Thymus (tissue), 11 donors: ENCODE data around the gene MUC6. TPM values are rescaled to one million over a fixed set of nuclear protein-coding genes. Genes with fewer than 3 reads are reported as not detected.

Experiments
- DNase-seq, 9 donors: peaks; one replicate each; pipeline ENCODE4 v3.0.0-alpha.2; 2013; ENCODE audit warnings: low spot score in 9 of 9, low read depth in 6 of 9, missing footprints in 1 of 9
- H3K27ac ChIP-seq, 2 donors: one replicate each; pipeline ENCODE4 v1.5.1; 2013; ENCODE audit warnings: control low read depth in 1 of 2, low read depth in 1 of 2, low read length in 1 of 2, mild to moderate bottlenecking in 1 of 2, moderate library complexity in 1 of 2
- H3K27me3 ChIP-seq, 2 donors: one replicate each; pipeline ENCODE4 v1.5.1; 2013; ENCODE audit warnings: low read length in 1 of 2; ENCODE audit not compliant: control insufficient read depth in 2 of 2, insufficient read depth in 1 of 2
- H3K36me3 ChIP-seq, 2 donors: one replicate each; pipeline ENCODE4 v1.5.1; 2013; ENCODE audit warnings: low read length in 1 of 2, mild to moderate bottlenecking in 1 of 2, moderate library complexity in 1 of 2; ENCODE audit not compliant: control insufficient read depth in 2 of 2, insufficient read depth in 2 of 2
- H3K4me1 ChIP-seq, 2 donors: one replicate each; pipeline ENCODE4 v1.5.1; 2013; ENCODE audit warnings: low read length in 2 of 2; ENCODE audit not compliant: control insufficient read depth in 2 of 2, insufficient read depth in 2 of 2
- H3K4me3 ChIP-seq, 2 donors: one replicate each; pipeline ENCODE4 v1.5.1; 2013; ENCODE audit warnings: low read length in 2 of 2, control low read depth in 1 of 2, mild to moderate bottlenecking in 1 of 2
- H3K9me3 ChIP-seq, 2 donors: one replicate each; pipeline ENCODE4 v1.5.1; 2013; ENCODE audit warnings: low read length in 1 of 2, mild to moderate bottlenecking in 1 of 2; ENCODE audit not compliant: control insufficient read depth in 2 of 2, insufficient read depth in 1 of 2
- WGBS: extraction: QIAGEN DNeasy Blood & Tissue Kit; methylation state at CpG from one replicate; pipeline ENCODE4 v1.1.7; 2013; 5-methylcytosine and 5-hydroxymethylcytosine counted together
- polyA plus RNA-seq: library from polyadenylated mRNA; stranded (reverse); fragments of 200-250 nt; gene quantifications from one replicate; pipeline ENCODE4 v1.2.3, GENCODE V29; 2013
- total RNA-seq: library from RNA; stranded (reverse); fragments of 120-200 nt; gene quantifications from one replicate; pipeline ENCODE4 v1.2.4, GENCODE V29; 2013
- donor health status: healthy.

MUC6 gene
- total and polyA plus RNA-seq, 2 donors = 0.16 to 0.19 TPM

DNA sequence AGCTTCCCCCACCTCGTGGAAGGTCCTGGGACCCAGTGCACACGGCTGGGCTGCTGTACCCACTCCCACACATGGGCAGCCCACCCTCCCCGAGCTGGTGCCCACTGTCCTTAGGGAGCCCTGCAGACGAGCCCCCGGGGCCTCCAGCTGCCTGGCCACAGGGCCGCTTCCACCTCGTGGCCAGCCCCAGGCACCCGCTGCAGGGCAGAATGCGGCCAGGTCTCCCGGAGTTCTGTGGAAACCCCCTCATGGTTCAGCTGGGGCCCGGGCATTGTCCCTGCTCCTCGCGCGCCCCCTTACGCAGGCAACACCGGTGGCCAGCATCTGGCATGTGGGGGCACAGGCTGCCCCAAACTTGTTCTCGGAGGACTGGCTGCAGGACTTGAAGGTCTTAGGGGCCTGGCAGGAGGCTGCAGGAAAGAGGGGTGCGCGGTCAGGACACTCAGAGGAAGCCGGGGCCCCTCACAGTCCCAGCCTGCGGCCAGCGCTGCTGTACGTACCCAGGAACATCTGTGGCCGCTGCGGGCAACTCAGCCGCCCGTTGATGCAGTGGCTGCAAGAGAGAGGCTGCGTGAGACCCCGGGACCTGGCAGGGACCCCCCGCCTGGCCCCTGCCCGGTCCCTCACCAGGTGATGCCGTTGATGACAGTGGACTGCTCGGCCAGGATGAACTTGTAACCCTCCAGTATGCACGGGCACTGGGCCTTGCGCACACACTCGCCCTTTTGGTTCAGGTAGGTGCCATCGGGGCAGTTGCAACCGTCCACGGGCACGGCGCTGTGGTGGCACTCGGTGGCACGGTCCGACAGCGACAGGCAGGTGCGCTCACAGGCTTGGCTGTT is 9.7 kb downstream of the MUC6 start:
- Histone ChIP-seq H3K4me1 (no peaks in the 10 kb centered on the region), H3K4me3 (no peak overlapping the region), H3K27me3 (no peaks in the 10 kb centered on the region), H3K27ac (no peak overlapping the region), H3K9me3 (no peaks in the 10 kb centered on the region), H3K36me3 (no peaks in the 10 kb centered on the region)
- no peak for DNase-seq
- WGBS = 91% methylated on average over 46 of the region's 46 CpGs

DNA sequence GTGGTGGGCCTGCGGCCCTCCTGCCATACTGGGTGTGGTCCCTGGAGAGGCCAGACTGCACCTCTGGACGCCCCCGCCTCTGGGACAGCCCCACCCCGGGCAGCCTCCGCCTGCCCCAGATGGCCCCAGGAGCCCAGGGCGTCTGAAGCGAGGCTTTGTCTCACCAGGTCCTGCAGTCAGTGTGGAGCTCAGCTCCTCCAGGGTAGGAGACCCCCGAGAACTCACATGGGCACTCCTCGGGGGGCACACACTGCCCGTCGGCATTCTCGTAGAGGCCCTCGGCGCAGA is 10.4 kb downstream of the MUC6 start:
- no peaks in the 10 kb centered on the region for H3K9me3 ChIP-seq
- H3K27ac ChIP-seq = no peak overlapping the region
- no peak overlapping the region for H3K4me3 ChIP-seq
- no peaks in the 10 kb centered on the region for H3K27me3 ChIP-seq
- H3K36me3 ChIP-seq = no peaks in the 10 kb centered on the region
- no peak for DNase-seq
- 97% methylated on average over 14 of the region's 14 CpGs for WGBS
- H3K4me1 ChIP-seq = no peaks in the 10 kb centered on the region

DNA sequence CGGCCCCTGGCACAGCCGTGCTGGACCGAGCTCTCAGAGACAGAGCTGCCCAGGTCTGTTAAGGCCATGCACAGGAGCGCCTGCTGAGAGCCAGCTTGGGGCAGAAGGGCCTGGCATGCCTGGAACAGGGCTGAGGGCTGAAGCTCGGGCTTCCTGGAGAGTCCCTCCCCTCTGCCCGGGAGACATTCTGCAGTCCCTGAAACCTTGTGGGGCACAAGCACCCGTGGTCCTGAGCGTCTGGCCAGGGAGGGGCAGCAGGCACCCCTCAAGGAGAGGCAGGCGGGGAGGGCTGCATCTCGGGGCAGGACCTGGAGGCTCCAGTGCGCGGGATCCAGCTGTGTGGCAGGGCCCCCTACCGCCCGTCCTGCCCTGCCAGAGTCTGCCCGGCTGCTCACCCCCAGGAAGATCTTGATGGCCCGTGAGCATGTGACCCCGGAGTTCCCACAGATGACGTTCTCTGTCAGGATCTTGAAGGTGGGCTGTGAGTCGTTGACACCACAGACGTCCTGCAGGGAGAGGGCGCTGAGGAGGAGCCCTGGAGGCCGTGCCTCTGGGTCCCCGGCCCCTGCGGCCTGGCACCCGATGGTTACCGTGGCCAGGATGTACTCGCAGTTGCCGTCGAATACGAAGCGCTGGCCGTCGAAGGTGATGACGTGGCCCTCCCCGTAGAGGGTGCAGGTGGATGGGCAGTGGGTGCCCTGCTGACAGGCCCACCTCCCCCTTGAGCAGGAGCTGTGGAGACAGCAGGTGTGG is 10.9 kb downstream of the MUC6 start:
- Histone ChIP-seq H3K4me3 (no peak overlapping the region), H3K9me3 (no peaks in the 10 kb centered on the region), H3K27me3 (no peaks in the 10 kb centered on the region), H3K27ac (no peak overlapping the region), H3K4me1 (no peaks in the 10 kb centered on the region), H3K36me3 (no peaks in the 10 kb centered on the region)
- WGBS = 90% methylated on average over 35 of the region's 35 CpGs
- DNase-seq = no peak

DNA sequence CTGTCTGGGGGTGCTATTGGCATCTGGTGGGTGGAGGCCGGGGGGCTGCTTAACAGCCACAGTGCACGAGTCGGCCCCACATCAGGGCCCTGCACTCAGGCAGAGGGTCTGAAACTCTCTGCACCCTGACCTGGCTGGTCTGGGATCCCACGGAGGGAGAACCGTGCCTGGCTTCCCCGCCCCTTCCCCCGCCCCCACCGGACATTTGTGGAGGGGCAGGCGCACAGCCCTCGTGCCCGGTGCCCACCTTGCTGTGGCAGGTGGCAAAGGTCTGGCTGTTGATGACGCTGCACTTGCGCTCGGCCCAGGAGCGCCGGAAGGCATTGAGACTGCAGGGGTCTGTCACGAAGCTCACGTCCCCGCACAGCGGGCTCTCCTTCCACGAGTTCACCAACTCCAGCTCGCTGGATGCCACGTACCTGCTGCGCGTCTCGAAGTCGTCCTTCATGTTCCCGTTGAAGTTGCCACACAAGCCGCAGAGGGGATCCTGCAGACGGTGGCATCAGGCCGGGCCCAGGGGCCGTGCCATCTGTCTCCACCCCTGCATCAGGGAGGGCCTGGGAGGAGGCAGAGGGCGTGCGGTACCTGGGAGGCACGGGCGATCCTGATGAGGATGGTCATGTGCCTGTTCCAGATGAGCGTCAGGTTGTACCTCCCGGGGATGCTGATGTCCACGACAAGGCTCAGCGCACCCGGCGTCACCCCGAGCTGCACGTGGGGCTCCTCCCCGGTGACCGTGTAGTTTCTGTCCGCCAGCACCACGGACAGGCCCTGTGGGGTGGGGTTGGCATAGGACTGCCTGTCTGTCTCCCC is 11.7 kb downstream of the MUC6 start:
- WGBS = 95% methylated on average over 48 of the region's 48 CpGs
- no peak overlapping the region for H3K27ac ChIP-seq
- no peak for DNase-seq

DNA sequence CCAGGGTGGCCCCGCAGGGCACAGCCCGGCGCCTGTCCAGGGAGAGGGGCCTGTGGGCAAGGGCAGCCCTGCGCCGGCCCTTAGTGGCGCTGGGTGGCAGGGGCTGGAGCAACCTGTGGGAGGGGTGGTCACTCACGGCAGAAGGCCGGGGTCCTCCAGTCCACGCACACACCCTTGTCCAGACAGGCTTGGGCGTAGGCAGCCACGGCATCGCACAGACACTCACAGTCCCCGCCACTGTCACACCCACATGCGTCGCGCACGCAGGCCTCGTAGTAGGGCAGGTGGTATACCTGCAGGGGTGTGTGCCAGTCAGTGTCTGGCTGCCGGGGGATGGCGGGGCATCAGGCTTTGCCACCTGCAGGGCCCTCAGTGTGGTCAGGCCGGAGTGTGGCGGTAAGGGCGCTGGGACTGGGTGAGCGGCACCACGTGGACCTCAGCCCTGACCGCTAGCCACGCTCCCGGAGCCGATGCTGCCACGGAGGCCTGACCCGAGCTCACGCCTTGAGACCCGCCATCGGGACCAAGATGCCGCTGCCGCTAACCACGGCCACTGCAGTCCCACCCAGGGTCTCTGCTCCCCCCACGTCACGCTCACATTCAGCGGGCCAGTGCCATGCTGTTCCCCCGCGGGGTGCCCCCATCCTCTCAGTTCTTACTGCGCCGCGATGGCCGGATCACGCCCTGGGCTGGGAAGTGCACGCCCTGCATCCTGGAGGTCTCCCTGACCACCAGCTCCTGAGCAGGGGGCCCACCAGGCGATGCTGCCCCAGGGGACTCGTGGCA is 12.5 kb downstream of the MUC6 start:
- Histone ChIP-seq H3K4me3 (no peak overlapping the region), H3K9me3 (no peaks in the 10 kb centered on the region), H3K4me1 (no peaks in the 10 kb centered on the region), H3K27me3 (no peaks in the 10 kb centered on the region), H3K36me3 (no peaks in the 10 kb centered on the region), H3K27ac (no peak overlapping the region)
- 97% methylated on average over 50 of the region's 50 CpGs for WGBS
- DNase-seq = no peak

More for the DNA sequence above, 11.7 kb downstream of the MUC6 start:
- no peaks in the 10 kb centered on the region for H3K36me3 ChIP-seq
- H3K4me3 ChIP-seq = no peak overlapping the region
- H3K9me3 ChIP-seq = no peaks in the 10 kb centered on the region
- no peaks in the 10 kb centered on the region for H3K4me1 ChIP-seq
- H3K27me3 ChIP-seq = no peaks in the 10 kb centered on the region

DNA sequence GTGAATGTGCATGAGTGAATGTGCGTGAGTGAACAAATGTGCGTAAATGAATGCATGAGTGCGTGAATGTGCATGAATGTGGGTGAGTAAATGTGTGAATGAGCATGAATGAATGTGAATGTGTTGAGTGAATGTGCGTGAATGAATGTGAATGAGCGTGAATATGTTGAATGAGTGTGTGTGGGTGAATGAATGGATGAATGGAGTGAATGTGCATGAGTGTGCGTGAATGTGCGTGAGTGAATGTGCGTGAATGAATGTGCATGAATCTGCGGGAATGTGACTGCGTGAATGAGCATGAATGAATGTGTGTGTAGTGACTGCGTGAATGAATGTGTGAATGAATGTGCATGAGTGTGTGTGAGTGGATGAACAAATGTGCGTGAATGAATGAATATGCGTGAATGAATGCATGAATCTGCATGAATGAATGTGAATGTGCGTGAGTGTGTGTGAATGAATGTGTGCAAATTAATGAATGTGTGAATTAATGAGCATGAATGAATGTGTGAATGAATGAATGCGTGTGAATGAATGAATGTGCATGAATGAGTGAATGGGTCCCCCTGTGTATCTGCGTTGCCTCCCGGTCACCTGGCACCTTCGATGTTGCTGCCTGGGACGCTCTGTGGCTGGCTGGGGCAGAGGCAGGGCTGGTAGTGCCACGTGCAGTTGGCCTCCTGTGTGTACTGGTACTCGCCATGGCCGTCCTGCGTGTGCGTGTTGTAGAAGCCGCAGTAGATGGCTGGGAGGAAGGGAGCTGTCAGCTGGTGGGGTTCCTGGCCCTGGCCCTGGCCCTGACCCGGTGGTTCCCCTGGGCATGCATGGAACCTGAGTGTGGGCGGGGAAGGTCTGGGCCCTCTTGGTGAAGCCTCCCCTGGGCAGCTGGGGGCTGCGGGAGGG is 13.4 kb downstream of the MUC6 start:
- Histone ChIP-seq H3K4me3 (no peak overlapping the region), H3K4me1 (no peaks in the 10 kb centered on the region), H3K36me3 (no peaks in the 10 kb centered on the region), H3K9me3 (no peaks in the 10 kb centered on the region), H3K27me3 (no peaks in the 10 kb centered on the region), H3K27ac (no peak overlapping the region)
- DNase-seq = no peak
- WGBS = 98% methylated on average over 28 of the region's 28 CpGs

DNA sequence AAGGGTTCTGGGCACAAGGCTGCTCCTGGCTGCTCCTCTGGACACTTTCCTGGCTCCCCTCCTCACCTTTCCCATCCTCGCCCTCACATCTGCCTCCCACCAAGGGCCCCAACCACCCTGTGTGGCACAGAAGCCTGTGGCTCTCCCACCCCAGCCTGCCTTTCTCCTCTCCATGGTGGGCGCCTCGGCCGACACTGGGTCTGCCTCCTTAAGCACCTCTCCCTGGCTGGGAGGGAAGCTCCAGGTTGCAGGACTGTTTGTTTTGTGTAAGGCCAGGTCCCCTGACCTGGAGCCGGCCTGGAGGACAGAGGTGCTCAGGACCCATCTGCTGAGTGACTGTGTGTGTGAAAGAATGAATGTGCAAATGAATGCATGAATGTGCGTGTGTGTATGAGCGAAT is 14.1 kb downstream of the MUC6 start:
- Histone ChIP-seq H3K4me1 (no peaks in the 10 kb centered on the region), H3K4me3 (no peak overlapping the region), H3K27ac (no peak overlapping the region), H3K27me3 (no peaks in the 10 kb centered on the region), H3K36me3 (no peaks in the 10 kb centered on the region), H3K9me3 (peaks cover 0 to 4% of the 10 kb centered on the region in 2 donors)
- no peak for DNase-seq
- WGBS = 99% methylated on average over 7 of the region's 7 CpGs
